ENCODE results near the gene HCFC1. TPM values are rescaled to one million over a fixed set of nuclear protein-coding genes. Genes with fewer than 3 reads are reported as not detected.

Gene HCFC1
- total RNA-seq, 2 experiments from 2014 or later: 45.9 to 50.2 TPM

GRCh38 chrX:153950127-153950526 lies 21.5 kb downstream of the HCFC1 start:
- Mint-ChIP-seq H3K4me1 (ENCODE audit: low read depth) (peaks cover 15% of the 10 kb centered on the region), H3K36me3 (ENCODE audit: low read depth) (peaks cover 40% of the 10 kb centered on the region), H3K4me3 (no peak overlapping the region), H3K9me3 (no peaks in the 10 kb centered on the region), H3K27me3 (no peaks in the 10 kb centered on the region), H3K27ac (no peak overlapping the region)
- Histone ChIP-seq H3K4me1 (ENCODE audit: insufficient read depth, low read length) (peaks cover 30% of the 10 kb centered on the region), H3K27ac (ENCODE audit: low read depth in 1 of 2, low read length in 2 of 2) (no peak overlapping the region), H3K27me3 (ENCODE audit: control insufficient read depth in 1 of 2, insufficient read depth in 2 of 2, low read length in 2 of 2) (no peaks in the 10 kb centered on the region), H3K36me3 (ENCODE audit: insufficient read depth, low read length) (peaks cover 61% of the 10 kb centered on the region), H3K4me3 (ENCODE audit: low read length) (no peak overlapping the region), H3K9me3 (ENCODE audit: control insufficient read depth in 1 of 2, insufficient read depth in 1 of 2, low read length in 2 of 2) (no peaks in the 10 kb centered on the region)
- no peak for TF ChIP-seq CTCF (IDR thresholded peaks at IDR 0.05)
- DNase-seq (no peak), ATAC-seq (ENCODE audit: poor library complexity) (no peak)
- intact Hi-C loops (cut with DNase I, micrococcal nuclease): loop anchor here in 1 of 2 experiments (5.0 kb wide), 1 partner anchor 263 kb away; the partner anchor contains the start of gene SLC6A8
- POLR2A ChIA-PET: interaction anchor here (0.7 to 10.3 kb wide), 3 partner anchors 10 to 24 kb away, joined by 3 to 196 read pairs (median 5); partner anchors contain the start of gene ARHGAP4
- CTCF ChIA-PET: interaction anchor here (0.6 to 1.8 kb wide), 2 partner anchors 27 to 39 kb away, joined by 3 to 4 read pairs; no protein-coding TSS in a partner anchor

GRCh38 chrX:153948847-153949805 lies 22.5 kb downstream of the HCFC1 start:
- H3K9me3 ChIP-seq (ENCODE audit: control insufficient read depth in 1 of 2, insufficient read depth in 1 of 2, low read length in 2 of 2): no peaks in the 10 kb centered on the region
- intact Hi-C loops (cut with DNase I, micrococcal nuclease): loop anchor here (5.0 to 10.0 kb wide), 2 partner anchors 992 to 994 kb away; no protein-coding TSS in a partner anchor
- DNase-seq (peak in 1 of 14 experiments; percentile 25), ATAC-seq (ENCODE audit: poor library complexity) (no peak)
- Mint-ChIP-seq H3K27ac (no peak overlapping the region), H3K36me3 (ENCODE audit: low read depth) (peaks cover 36% of the 10 kb centered on the region), H3K4me3 (no peak overlapping the region), H3K9me3 (no peaks in the 10 kb centered on the region), H3K4me1 (ENCODE audit: low read depth) (peaks cover 15% of the 10 kb centered on the region), H3K27me3 (no peaks in the 10 kb centered on the region)
- TF ChIP-seq CTCF (IDR thresholded peaks at IDR 0.05): no peak
- H3K4me1 ChIP-seq (ENCODE audit: insufficient read depth, low read length): peaks cover 40% of the 10 kb centered on the region
- H3K27me3 ChIP-seq (ENCODE audit: control insufficient read depth in 1 of 2, insufficient read depth in 2 of 2, low read length in 2 of 2): no peaks in the 10 kb centered on the region
- POLR2A ChIA-PET: interaction anchor here (1.1 to 10.3 kb wide), 3 partner anchors 20 to 158 kb away, joined by 3 to 196 read pairs (median 5); partner anchors contain the start of gene ARHGAP4
- peaks cover 51% of the 10 kb centered on the region for H3K36me3 ChIP-seq (ENCODE audit: insufficient read depth, low read length)
- H3K27ac ChIP-seq (ENCODE audit: low read depth in 1 of 2, low read length in 2 of 2): no peak overlapping the region
- CTCF ChIA-PET: interaction anchor here (0.6 to 3.8 kb wide), 2 partner anchors 23 to 38 kb away, joined by 3 to 101 read pairs; partner anchors contain the start of gene ARHGAP4
- H3K4me3 ChIP-seq (ENCODE audit: low read length): no peak overlapping the region

- Mint-ChIP-seq H3K27ac (no peak overlapping the region), H3K4me1 (ENCODE audit: low read depth) (peaks cover 10% of the 10 kb centered on the region), H3K27me3 (no peaks in the 10 kb centered on the region), H3K9me3 (no peaks in the 10 kb centered on the region), H3K4me3 (no peak overlapping the region), H3K36me3 (ENCODE audit: low read depth) (peaks cover 29% of the 10 kb centered on the region)
- Histone ChIP-seq H3K36me3 (ENCODE audit: insufficient read depth, low read length) (peaks cover 43% of the 10 kb centered on the region), H3K27ac (ENCODE audit: low read depth in 1 of 2, low read length in 2 of 2) (no peak overlapping the region), H3K9me3 (ENCODE audit: control insufficient read depth in 1 of 2, insufficient read depth in 1 of 2, low read length in 2 of 2) (no peaks in the 10 kb centered on the region), H3K4me3 (ENCODE audit: low read length) (no peak overlapping the region), H3K27me3 (ENCODE audit: control insufficient read depth in 1 of 2, insufficient read depth in 2 of 2, low read length in 2 of 2) (no peaks in the 10 kb centered on the region), H3K4me1 (ENCODE audit: insufficient read depth, low read length) (peaks cover 43% of the 10 kb centered on the region)
- no peak for TF ChIP-seq CTCF (IDR thresholded peaks at IDR 0.05)
- POLR2A ChIA-PET: interaction anchor here (1.2 to 10.3 kb wide), 2 partner anchors 22 to 23 kb away, joined by 6 to 196 read pairs; partner anchors contain the start of genes ARHGAP4 and HCFC1
- DNase-seq (no peak), ATAC-seq (ENCODE audit: poor library complexity) (no peak)
- intact Hi-C loops (cut with DNase I, micrococcal nuclease): loop anchor here (5.0 to 10.0 kb wide), 2 partner anchors 991 to 993 kb away; no protein-coding TSS in a partner anchor
- CTCF ChIA-PET: interaction anchor here (3.8 kb wide), 1 partner anchor 22 kb away, joined by 101 read pairs; the partner anchor contains the start of gene ARHGAP4
Measured at GRCh38 chrX:153948002-153948466, 23.6 kb downstream of the HCFC1 start.
